Osteoblast (primary cell): ENCODE results near the gene CDH4. TPM values are rescaled to one million over a fixed set of nuclear protein-coding genes. Genes with fewer than 3 reads are reported as not detected.

ENCODE experiments used
- DNase-seq: peaks from one replicate; pipeline ENCODE4 v3.0.0; 2011; ENCODE audit warnings: low spot score, mixed read lengths; ENCODE audit not compliant: insufficient read length; ENCODE audit errors: missing footprints
- H2AFZ ChIP-seq: 2 replicates; pipeline ENCODE4 v1.6.0; 2011; ENCODE audit warnings: mild to moderate bottlenecking, low read length
- H3K27ac ChIP-seq: 2 replicates; pipeline ENCODE4 v1.5.1; 2011; ENCODE audit warnings: mild to moderate bottlenecking, low read depth, low read length, moderate library complexity
- H3K27me3 ChIP-seq: 2 replicates; pipeline ENCODE4 v1.6.0; 2012; ENCODE audit warnings: mild to moderate bottlenecking, control low read depth, inconsistent platforms, low read length, moderate library complexity; ENCODE audit not compliant: insufficient read depth
- H3K36me3 ChIP-seq: 2 replicates; pipeline ENCODE4 v1.5.1; 2011; ENCODE audit warnings: mild to moderate bottlenecking, low read length, control low read depth, moderate library complexity; ENCODE audit not compliant: insufficient read depth
- H3K4me1 ChIP-seq: 2 replicates; pipeline ENCODE4 v1.5.1; 2011; ENCODE audit warnings: mild to moderate bottlenecking, low read length, control low read depth, moderate library complexity; ENCODE audit not compliant: insufficient read depth
- H3K4me2 ChIP-seq: 2 replicates; pipeline ENCODE4 v1.6.0; 2011; ENCODE audit warnings: mild to moderate bottlenecking, low read length; ENCODE audit not compliant: insufficient read depth
- H3K4me3 ChIP-seq: fragments of 200-600 bp; sonication (generic); 3 replicates; pipeline ENCODE4 v1.5.1; 2012; ENCODE audit warnings: mild to moderate bottlenecking, low read length, inconsistent platforms; ENCODE audit not compliant: insufficient read depth
- H3K79me2 ChIP-seq: 2 replicates; pipeline ENCODE4 v1.6.0; 2012; ENCODE audit warnings: mild to moderate bottlenecking, low read length, control low read depth, inconsistent platforms; ENCODE audit not compliant: insufficient read depth
- H3K9me3 ChIP-seq: 2 replicates; pipeline ENCODE4 v1.5.1; 2011; ENCODE audit warnings: low read depth, low read length, control low read depth
- H4K20me1 ChIP-seq: 2 replicates; pipeline ENCODE4 v1.6.0; 2012; ENCODE audit warnings: mild to moderate bottlenecking, low read length, control low read depth; ENCODE audit not compliant: insufficient read depth
- total RNA-seq: library from RNA; depleted of rRNA; stranded (reverse); fragments of >200 nt; gene quantifications from 2 replicates; pipeline ENCODE4 v1.2.3, GENCODE V29; 2012
- TF ChIP-seq, protein P1 (sequence below): IDR thresholded peaks from 2 replicates; pipeline ENCODE4 v1.5.1; 2011; ENCODE audit warnings: mild to moderate bottlenecking, low read depth, low read length, moderate library complexity; ENCODE audit errors: extremely low read depth

The CDH4 gene
- total RNA-seq, 1 donor, result 1.1 TPM

DNA sequence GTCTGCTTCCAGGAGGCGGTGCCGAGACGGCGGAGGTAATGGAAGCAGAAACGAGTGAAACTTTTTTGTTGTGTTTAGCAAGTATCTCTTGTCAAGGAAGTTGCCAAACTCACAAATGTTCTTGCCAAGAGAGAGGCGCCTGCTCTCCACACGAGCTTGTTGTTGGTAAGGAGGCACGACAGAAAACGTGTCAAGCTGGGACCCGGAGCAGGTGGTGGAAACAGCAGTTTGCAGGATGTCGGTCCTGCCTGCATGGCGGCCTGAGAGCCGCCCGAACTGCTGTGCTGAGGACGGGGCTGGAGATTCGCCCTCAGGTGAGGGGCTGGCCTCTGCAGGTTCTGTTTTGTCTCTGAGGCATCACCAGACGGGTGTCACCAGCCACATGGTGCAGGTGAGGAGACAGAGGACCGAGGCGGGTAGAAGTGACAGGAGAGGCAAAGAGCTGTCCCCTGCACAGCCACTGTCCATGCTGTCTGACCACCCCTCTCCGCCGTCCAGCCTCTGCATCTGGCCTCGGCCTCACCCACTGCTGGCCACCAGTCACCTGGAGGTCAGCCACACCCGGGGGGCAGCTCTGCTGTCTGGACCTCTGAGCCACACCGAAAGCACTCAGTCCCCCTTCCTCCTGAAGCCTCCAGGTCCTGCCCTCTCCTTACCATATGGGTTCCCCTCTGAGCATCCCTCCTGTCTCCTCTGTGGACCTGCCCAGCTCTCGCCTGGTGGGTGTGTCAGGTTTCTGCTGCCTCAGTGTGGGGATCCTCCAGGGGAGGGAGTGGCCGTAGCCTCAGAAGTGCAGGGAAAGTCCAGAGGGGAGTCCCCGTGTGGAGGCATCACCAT lies 552.1 kb downstream of the CDH4 start:
- Histone ChIP-seq H2AFZ (peak overlapping the region; percentile 35), H3K79me2 (no peaks in the 10 kb centered on the region), H3K36me3 (no peaks in the 10 kb centered on the region), H3K4me2 (peak overlapping the region; percentile 36), H3K9me3 (no peaks in the 10 kb centered on the region), H4K20me1 (no peaks in the 10 kb centered on the region), H3K4me3 (peak overlapping the region; percentile 45), H3K27me3 (peaks cover 10% of the 10 kb centered on the region), H3K27ac (no peak overlapping the region), H3K4me1 (no peaks in the 10 kb centered on the region)
- TF ChIP-seq, protein P1, sequence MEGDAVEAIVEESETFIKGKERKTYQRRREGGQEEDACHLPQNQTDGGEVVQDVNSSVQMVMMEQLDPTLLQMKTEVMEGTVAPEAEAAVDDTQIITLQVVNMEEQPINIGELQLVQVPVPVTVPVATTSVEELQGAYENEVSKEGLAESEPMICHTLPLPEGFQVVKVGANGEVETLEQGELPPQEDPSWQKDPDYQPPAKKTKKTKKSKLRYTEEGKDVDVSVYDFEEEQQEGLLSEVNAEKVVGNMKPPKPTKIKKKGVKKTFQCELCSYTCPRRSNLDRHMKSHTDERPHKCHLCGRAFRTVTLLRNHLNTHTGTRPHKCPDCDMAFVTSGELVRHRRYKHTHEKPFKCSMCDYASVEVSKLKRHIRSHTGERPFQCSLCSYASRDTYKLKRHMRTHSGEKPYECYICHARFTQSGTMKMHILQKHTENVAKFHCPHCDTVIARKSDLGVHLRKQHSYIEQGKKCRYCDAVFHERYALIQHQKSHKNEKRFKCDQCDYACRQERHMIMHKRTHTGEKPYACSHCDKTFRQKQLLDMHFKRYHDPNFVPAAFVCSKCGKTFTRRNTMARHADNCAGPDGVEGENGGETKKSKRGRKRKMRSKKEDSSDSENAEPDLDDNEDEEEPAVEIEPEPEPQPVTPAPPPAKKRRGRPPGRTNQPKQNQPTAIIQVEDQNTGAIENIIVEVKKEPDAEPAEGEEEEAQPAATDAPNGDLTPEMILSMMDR, result no peak
- peak; percentile 77 for DNase-seq

DNA sequence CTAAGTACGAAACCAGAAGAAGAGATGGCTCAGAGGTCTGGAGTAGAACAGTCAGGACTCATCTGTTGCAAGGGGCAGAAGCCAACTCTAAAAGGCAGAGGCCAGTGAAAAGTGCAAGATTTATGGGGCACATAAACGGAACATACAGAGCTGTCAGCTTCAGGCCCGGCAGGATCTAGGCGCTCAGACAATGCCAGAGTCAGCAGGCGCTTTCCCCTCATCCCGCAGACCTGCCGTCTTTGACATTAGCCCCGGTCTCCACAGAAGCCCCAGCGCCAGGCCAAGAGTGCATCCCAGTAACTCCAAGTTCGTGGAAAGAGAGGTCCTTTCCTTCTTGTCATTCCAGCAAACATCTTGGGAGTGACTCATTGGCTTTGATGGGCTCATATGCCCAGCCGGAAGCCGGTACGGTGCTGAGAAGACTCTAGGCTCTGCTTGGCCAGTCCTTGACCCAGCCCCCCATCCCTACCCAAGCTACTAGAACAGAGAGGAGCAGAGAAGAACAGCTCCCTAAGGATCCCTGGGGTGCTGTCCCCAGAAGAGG lies 552.8 kb downstream of the CDH4 start:
- Histone ChIP-seq H3K4me3 (no peak overlapping the region), H4K20me1 (no peaks in the 10 kb centered on the region), H3K36me3 (no peaks in the 10 kb centered on the region), H3K9me3 (no peaks in the 10 kb centered on the region), H3K27me3 (peaks cover 10% of the 10 kb centered on the region), H2AFZ (no peak overlapping the region), H3K4me1 (no peaks in the 10 kb centered on the region), H3K27ac (no peak overlapping the region), H3K4me2 (no peak overlapping the region), H3K79me2 (no peaks in the 10 kb centered on the region)
- DNase-seq, result peak; percentile 84
- TF ChIP-seq, protein P1, result no peak

DNA sequence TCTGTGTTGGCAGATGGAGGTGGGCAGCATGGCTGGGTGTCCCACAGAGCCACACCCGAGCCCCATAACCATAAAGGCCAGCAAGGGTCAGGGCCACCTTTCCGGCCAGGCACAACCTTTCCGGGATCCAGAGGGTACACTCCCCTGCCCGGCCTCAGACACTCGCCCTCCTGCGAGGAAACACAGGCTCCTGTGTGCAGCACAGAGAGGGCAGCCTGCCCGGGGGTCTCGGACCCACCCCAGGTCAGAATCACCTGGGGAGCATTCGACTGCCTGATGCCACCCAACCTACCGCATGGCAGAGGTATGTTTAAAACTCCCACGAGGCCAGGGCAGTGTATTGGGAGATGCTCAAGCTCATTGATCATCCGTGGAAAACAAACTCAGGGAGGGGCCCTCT lies 553.3 kb downstream of the CDH4 start:
- Histone ChIP-seq H3K9me3 (no peaks in the 10 kb centered on the region), H3K79me2 (no peaks in the 10 kb centered on the region), H4K20me1 (no peaks in the 10 kb centered on the region), H3K4me2 (no peak overlapping the region), H3K27ac (no peak overlapping the region), H2AFZ (no peak overlapping the region), H3K4me3 (no peak overlapping the region), H3K4me1 (no peaks in the 10 kb centered on the region), H3K36me3 (no peaks in the 10 kb centered on the region), H3K27me3 (peaks cover 10% of the 10 kb centered on the region)
- DNase-seq, result peak; percentile 73
- TF ChIP-seq, protein P1, result no peak

DNA sequence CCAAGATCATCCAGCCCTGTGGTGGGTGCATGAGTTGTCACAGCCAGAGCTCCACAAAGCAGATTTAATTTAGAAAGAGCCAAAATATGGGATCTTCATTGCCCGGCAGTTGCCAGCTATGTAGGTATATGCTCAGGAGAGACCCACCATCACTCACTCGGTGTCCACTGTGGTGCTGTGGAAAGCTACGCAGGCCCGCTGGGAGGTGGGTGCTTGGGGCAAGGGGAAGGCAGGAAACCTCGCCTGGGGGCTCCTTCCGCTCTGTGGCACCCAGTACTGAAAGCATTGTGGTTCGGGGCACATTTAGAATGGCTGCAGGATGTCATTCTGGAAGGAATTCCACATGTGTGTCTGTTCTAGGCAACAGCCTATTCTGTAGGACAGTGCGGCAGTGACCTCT lies 553.7 kb downstream of the CDH4 start:
- H3K36me3 ChIP-seq, result no peaks in the 10 kb centered on the region
- H4K20me1 ChIP-seq, result no peaks in the 10 kb centered on the region
- H3K27me3 ChIP-seq, result peaks cover 10% of the 10 kb centered on the region
- H3K9me3 ChIP-seq, result no peaks in the 10 kb centered on the region
- no peak overlapping the region for H3K4me3 ChIP-seq
- H3K4me1 ChIP-seq, result no peaks in the 10 kb centered on the region
- H3K79me2 ChIP-seq, result no peaks in the 10 kb centered on the region
- no peak overlapping the region for H3K4me2 ChIP-seq
- DNase-seq, result peak; percentile 81
- H3K27ac ChIP-seq, result no peak overlapping the region
- TF ChIP-seq, protein P1, result no peak
- no peak overlapping the region for H2AFZ ChIP-seq
